ENCODE measurements around the gene GOLM1.

GOLM1 gene

GRCh38 chr9:86064220-86064619 lies 35.1 kb downstream of the GOLM1 start:
- Histone ChIP-seq H3K4me2 (ENCODE audit: low read length) (no peak overlapping the region), H3K9me3 (ENCODE audit: insufficient read depth, low read length) (no peaks in the 10 kb centered on the region), H2AFZ (ENCODE audit: low read depth, low read length) (no peak overlapping the region), H3K4me3 (ENCODE audit: low read length) (no peak overlapping the region), H3K27ac (ENCODE audit: low read length) (no peak overlapping the region), H3K79me2 (ENCODE audit: low read length) (no peaks in the 10 kb centered on the region), H3K36me3 (replicated peaks; ENCODE audit: low read depth, low read length) (no peaks in the 10 kb centered on the region), H3K27me3 (ENCODE audit: low read depth, low read length) (no peaks in the 10 kb centered on the region), H3K9ac (ENCODE audit: low read length) (no peak overlapping the region), H4K20me1 (ENCODE audit: insufficient read depth, low read length) (peaks cover 6% of the 10 kb centered on the region; the same call in 1 of the 2 replicates), H3K4me1 (ENCODE audit: low read length) (no peaks in the 10 kb centered on the region)
- no peak for TF ChIP-seq EZH2phosphoT487 (IDR thresholded peaks at IDR 0.05; ENCODE audit: low read depth)
- no peak for TF ChIP-seq CTCF (IDR thresholded peaks at IDR 0.05; ENCODE audit: low read depth, low read length)

- H3K4me1 ChIP-seq (ENCODE audit: low read length): no peaks in the 10 kb centered on the region
- H3K9ac ChIP-seq (ENCODE audit: low read length): no peak overlapping the region
- no peaks in the 10 kb centered on the region for H3K36me3 ChIP-seq (replicated peaks; ENCODE audit: low read depth, low read length)
- H2AFZ ChIP-seq (ENCODE audit: low read depth, low read length): no peak overlapping the region
- H3K27me3 ChIP-seq (ENCODE audit: low read depth, low read length): no peaks in the 10 kb centered on the region
- peaks cover 6% of the 10 kb centered on the region; the same call in 1 of the 2 replicates for H4K20me1 ChIP-seq (ENCODE audit: insufficient read depth, low read length)
- no peak overlapping the region for H3K27ac ChIP-seq (ENCODE audit: low read length)
- no peak for TF ChIP-seq CTCF (IDR thresholded peaks at IDR 0.05; ENCODE audit: low read depth, low read length)
- no peak for TF ChIP-seq EZH2phosphoT487 (IDR thresholded peaks at IDR 0.05; ENCODE audit: low read depth)
- H3K4me2 ChIP-seq (ENCODE audit: low read length): no peak overlapping the region
- no peaks in the 10 kb centered on the region for H3K79me2 ChIP-seq (ENCODE audit: low read length)
- no peak overlapping the region for H3K4me3 ChIP-seq (ENCODE audit: low read length)
- H3K9me3 ChIP-seq (ENCODE audit: insufficient read depth, low read length): no peaks in the 10 kb centered on the region
Measured at GRCh38 chr9:86062845-86063693, 36.3 kb downstream of the GOLM1 start.

GRCh38 chr9:86061972-86062739 lies 37.2 kb downstream of the GOLM1 start:
- no peak overlapping the region for H3K4me2 ChIP-seq (ENCODE audit: low read length)
- TF ChIP-seq CTCF (IDR thresholded peaks at IDR 0.05; ENCODE audit: low read depth, low read length) (no peak), EZH2phosphoT487 (IDR thresholded peaks at IDR 0.05; ENCODE audit: low read depth) (no peak)
- H2AFZ ChIP-seq (ENCODE audit: low read depth, low read length): no peak overlapping the region
- no peak overlapping the region for H3K9ac ChIP-seq (ENCODE audit: low read length)
- H3K27ac ChIP-seq (ENCODE audit: low read length): no peak overlapping the region
- H3K9me3 ChIP-seq (ENCODE audit: insufficient read depth, low read length): no peaks in the 10 kb centered on the region
- H3K79me2 ChIP-seq (ENCODE audit: low read length): no peaks in the 10 kb centered on the region
- H3K4me1 ChIP-seq (ENCODE audit: low read length): no peaks in the 10 kb centered on the region
- no peaks in the 10 kb centered on the region for H3K27me3 ChIP-seq (ENCODE audit: low read depth, low read length)
- H3K4me3 ChIP-seq (ENCODE audit: low read length): no peak overlapping the region
- H3K36me3 ChIP-seq (replicated peaks; ENCODE audit: low read depth, low read length): no peaks in the 10 kb centered on the region
- H4K20me1 ChIP-seq (ENCODE audit: insufficient read depth, low read length): peaks cover 6% of the 10 kb centered on the region; the same call in 1 of the 2 replicates

GRCh38 chr9:86057491-86057890 lies 41.9 kb downstream of the GOLM1 start:
- Histone ChIP-seq H3K27ac (ENCODE audit: low read length) (no peak overlapping the region), H3K4me3 (ENCODE audit: low read length) (no peak overlapping the region), H3K27me3 (ENCODE audit: low read depth, low read length) (no peaks in the 10 kb centered on the region), H3K79me2 (ENCODE audit: low read length) (no peaks in the 10 kb centered on the region), H3K9me3 (ENCODE audit: insufficient read depth, low read length) (no peaks in the 10 kb centered on the region), H3K36me3 (replicated peaks; ENCODE audit: low read depth, low read length) (no peaks in the 10 kb centered on the region), H3K4me2 (ENCODE audit: low read length) (no peak overlapping the region), H3K9ac (ENCODE audit: low read length) (no peak overlapping the region), H2AFZ (ENCODE audit: low read depth, low read length) (no peak overlapping the region), H3K4me1 (ENCODE audit: low read length) (no peaks in the 10 kb centered on the region), H4K20me1 (ENCODE audit: insufficient read depth, low read length) (peaks cover 8% of the 10 kb centered on the region; the same call in 1 of the 2 replicates)
- no peak for TF ChIP-seq EZH2phosphoT487 (IDR thresholded peaks at IDR 0.05; ENCODE audit: low read depth)
- no peak for TF ChIP-seq CTCF (IDR thresholded peaks at IDR 0.05; ENCODE audit: low read depth, low read length)
